ENCODE measurements around the gene RNF167. TPM values are rescaled to one million over a fixed set of nuclear protein-coding genes. Genes with fewer than 3 reads are reported as not detected.

The RNF167 gene
- total and polyA plus RNA-seq, 2 of the 13 experiments (the other 11 are each of a cell fraction or from before 2014, with no cell fraction given), result 44.1 to 45.4 TPM

- TF ChIP-seq KIAA2018 (CRISPR knock-in tag; IDR thresholded peaks at IDR 0.05; ENCODE audit: borderline replicate concordance), result no peak
- no peak for TF ChIP-seq CBFB (CRISPR knock-in tag; IDR thresholded peaks at IDR 0.05)
- no peak for TF ChIP-seq JARID2 (CRISPR knock-in tag; IDR thresholded peaks at IDR 0.05; ENCODE audit: insufficient replicate concordance)
- no peak for TF ChIP-seq FOXK1 (CRISPR knock-in tag; IDR thresholded peaks at IDR 0.05; ENCODE audit: borderline replicate concordance, low read depth)
- no peak for TF ChIP-seq ZNF382 (CRISPR knock-in tag; IDR thresholded peaks at IDR 0.05; ENCODE audit: borderline replicate concordance)
- no peak for TF ChIP-seq TOE1 (CRISPR knock-in tag; IDR thresholded peaks at IDR 0.05)
- TF ChIP-seq RBFOX2 (IDR thresholded peaks at IDR 0.05; ENCODE audit: low read depth, low read length), result peak; percentile 81; the same call in 1 of the 2 replicates
- TF ChIP-seq SOX13 (IDR thresholded peaks at IDR 0.05), result no peak
- no peak for TF ChIP-seq SOX13 (CRISPR knock-in tag; conservative IDR thresholded peaks at IDR 0.05 in 1 of 2, IDR thresholded peaks at IDR 0.05 in 1 of 2)
- TF ChIP-seq ZBTB33 (CRISPR knock-in tag; IDR thresholded peaks at IDR 0.05), result no peak
- TF ChIP-seq ZNF772 (CRISPR knock-in tag; IDR thresholded peaks at IDR 0.05), result 0 out of 2 replicates have a peak, but pooled peaks have one; percentile 9
- no peak for TF ChIP-seq ZNF546 (CRISPR knock-in tag; conservative IDR thresholded peaks at IDR 0.05)
- no peak for TF ChIP-seq ZNF530 (CRISPR knock-in tag; IDR thresholded peaks at IDR 0.05; ENCODE audit: low read depth)
- TF ChIP-seq TFAP4 (IDR thresholded peaks at IDR 0.05; ENCODE audit: borderline replicate concordance, low read depth), result no peak
- TF ChIP-seq ETS1 (CRISPR knock-in tag; IDR thresholded peaks at IDR 0.05), result 0 out of 2 replicates have a peak, but pooled peaks have one; percentile 24
- no peak for TF ChIP-seq ZNF652 (CRISPR knock-in tag; IDR thresholded peaks at IDR 0.05; ENCODE audit: borderline replicate concordance, low read depth)
Measured at GRCh38 chr17:4950075-4950745, 10.1 kb downstream of the RNF167 start (continued).

Data from HepG2 (cell line).